Suprapubic skin (tissue), 4 donors: ENCODE measurements around the gene C10orf95.

Experiments used
- EP300 ChIP-seq: sonication (generic); formaldehyde crosslinking; IDR thresholded peaks from one replicate; pipeline ENCODE4 v1.6.1; 2017; ENCODE audit warnings: antibody characterized with exemption
- POLR2AphosphoS5 ChIP-seq, 3 donors: sonication (generic); formaldehyde crosslinking; IDR thresholded peaks; one replicate each; pipeline ENCODE4 v1.6.1; 2017; ENCODE audit warnings: antibody characterized with exemption in 3 of 3
- TF ChIP-seq, protein P1 (sequence below), 2 donors: fragments of 200-600 bp in 1 of 2; fragments of 450-650 bp in 1 of 2; sonication (generic) in 1 of 2; IDR thresholded peaks; one replicate each; pipeline ENCODE4 v1.5.1; 2016 to 2019; ENCODE audit warnings: antibody characterized with exemption in 2 of 2, mild to moderate bottlenecking in 1 of 2, moderate library complexity in 1 of 2

DNA sequence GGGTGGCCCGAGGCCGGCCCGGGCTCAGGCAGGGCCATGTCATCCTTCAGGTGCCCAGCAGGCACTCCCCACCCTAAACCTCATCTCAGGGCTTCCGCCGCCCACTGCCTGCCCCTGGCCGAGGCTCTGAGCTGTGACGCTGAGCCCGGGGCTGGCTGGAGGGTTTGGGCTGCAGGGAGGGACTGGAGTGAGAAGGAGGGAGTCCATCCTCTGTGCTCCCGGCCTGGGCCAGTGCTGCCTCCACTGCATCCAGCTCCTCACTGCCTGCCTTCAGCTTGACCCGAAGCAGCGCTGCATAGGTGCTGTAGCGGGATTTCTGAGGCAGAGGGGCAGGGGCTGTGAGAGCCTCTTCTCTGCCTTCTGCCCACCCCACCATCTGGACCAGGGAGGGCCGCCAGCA is 48.2 kb downstream of the C10orf95 start:
- no peak for TF ChIP-seq POLR2AphosphoS5 (IDR thresholded peaks at IDR 0.05)
- TF ChIP-seq, protein P1, sequence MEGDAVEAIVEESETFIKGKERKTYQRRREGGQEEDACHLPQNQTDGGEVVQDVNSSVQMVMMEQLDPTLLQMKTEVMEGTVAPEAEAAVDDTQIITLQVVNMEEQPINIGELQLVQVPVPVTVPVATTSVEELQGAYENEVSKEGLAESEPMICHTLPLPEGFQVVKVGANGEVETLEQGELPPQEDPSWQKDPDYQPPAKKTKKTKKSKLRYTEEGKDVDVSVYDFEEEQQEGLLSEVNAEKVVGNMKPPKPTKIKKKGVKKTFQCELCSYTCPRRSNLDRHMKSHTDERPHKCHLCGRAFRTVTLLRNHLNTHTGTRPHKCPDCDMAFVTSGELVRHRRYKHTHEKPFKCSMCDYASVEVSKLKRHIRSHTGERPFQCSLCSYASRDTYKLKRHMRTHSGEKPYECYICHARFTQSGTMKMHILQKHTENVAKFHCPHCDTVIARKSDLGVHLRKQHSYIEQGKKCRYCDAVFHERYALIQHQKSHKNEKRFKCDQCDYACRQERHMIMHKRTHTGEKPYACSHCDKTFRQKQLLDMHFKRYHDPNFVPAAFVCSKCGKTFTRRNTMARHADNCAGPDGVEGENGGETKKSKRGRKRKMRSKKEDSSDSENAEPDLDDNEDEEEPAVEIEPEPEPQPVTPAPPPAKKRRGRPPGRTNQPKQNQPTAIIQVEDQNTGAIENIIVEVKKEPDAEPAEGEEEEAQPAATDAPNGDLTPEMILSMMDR (IDR thresholded peaks at IDR 0.05) = no peak
- TF ChIP-seq EP300 = no peak
